Cardiac fibroblast (primary cell): ENCODE data around the gene MRGPRX3.

Source experiments
- DNase-seq, 2 donors: peaks; one replicate each; pipeline versions ENCODE4 v3.0.0 to v3.0.0-alpha.2; 2010; ENCODE audit warnings: low read depth in 2 of 2
- H3K4me3 ChIP-seq, 2 donors: replicated peaks in 1 of 2; 1 replicate in 1 of 2; 2 replicates in 1 of 2; pipeline ENCODE4 v1.5.1; 2011; ENCODE audit warnings: low read depth in 2 of 2, low read length in 2 of 2, mild to moderate bottlenecking in 2 of 2, moderate library complexity in 1 of 2
- TF ChIP-seq, protein P1 (sequence below): IDR thresholded peaks from one replicate; pipeline ENCODE4 v1.5.1; 2011; ENCODE audit warnings: low read depth, mild to moderate bottlenecking, low read length, inconsistent platforms

The MRGPRX3 gene

DNA sequence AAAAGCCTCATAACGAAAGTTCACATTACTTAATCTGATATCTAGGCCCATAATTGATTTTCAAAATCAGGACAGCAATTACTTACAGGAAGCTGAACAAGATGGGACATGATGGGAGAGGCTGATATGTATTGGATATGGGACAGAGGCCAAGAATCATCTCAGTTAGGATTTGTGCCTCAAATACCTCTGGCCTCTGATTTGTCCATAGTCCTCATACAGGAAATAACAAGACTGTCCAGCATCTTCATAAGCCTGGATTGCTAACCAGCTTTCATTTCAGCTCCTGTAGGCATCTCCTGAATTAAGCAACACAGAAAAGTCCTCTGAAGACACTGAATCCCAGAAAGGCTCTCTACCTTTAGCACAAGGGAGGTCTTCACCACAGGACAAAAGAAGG lies 36.0 kb downstream of the MRGPRX3 start:
- TF ChIP-seq, protein P1, sequence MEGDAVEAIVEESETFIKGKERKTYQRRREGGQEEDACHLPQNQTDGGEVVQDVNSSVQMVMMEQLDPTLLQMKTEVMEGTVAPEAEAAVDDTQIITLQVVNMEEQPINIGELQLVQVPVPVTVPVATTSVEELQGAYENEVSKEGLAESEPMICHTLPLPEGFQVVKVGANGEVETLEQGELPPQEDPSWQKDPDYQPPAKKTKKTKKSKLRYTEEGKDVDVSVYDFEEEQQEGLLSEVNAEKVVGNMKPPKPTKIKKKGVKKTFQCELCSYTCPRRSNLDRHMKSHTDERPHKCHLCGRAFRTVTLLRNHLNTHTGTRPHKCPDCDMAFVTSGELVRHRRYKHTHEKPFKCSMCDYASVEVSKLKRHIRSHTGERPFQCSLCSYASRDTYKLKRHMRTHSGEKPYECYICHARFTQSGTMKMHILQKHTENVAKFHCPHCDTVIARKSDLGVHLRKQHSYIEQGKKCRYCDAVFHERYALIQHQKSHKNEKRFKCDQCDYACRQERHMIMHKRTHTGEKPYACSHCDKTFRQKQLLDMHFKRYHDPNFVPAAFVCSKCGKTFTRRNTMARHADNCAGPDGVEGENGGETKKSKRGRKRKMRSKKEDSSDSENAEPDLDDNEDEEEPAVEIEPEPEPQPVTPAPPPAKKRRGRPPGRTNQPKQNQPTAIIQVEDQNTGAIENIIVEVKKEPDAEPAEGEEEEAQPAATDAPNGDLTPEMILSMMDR, result no peak
- no peak overlapping the region for H3K4me3 ChIP-seq
- DNase-seq, result no peak

DNA sequence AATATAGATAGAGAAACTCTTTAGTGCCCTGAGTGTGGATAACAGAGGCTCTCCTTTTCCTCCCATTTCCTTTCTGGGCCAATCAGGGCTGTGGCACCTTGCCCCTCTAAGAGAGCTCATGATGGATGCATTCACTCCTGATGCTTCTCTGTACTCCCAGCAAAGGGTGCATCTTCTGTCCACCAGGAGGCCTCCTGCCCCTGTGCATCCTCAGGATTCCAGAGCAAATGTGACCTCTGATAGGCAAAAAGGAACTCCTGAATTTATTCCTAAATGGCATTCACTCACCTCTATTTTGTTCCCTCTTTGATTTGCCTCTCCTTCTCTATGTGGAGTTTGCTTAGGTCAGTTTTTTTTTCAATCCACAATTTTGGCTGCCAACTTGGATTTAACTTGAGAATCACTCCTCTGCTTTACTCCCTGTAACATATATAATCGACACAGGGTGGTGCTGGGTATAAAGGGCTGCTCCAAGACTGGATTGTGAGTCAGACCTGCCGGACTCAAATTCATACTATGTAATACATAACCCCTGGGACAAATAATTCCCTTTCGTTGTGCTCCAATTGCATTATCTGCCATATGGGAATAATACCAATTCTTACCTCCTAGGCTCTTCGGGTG lies 39.1 kb downstream of the MRGPRX3 start:
- TF ChIP-seq, protein P1, result peak; percentile 87
- no peak overlapping the region for H3K4me3 ChIP-seq
- peak; percentile 15 to 55 for DNase-seq

DNA sequence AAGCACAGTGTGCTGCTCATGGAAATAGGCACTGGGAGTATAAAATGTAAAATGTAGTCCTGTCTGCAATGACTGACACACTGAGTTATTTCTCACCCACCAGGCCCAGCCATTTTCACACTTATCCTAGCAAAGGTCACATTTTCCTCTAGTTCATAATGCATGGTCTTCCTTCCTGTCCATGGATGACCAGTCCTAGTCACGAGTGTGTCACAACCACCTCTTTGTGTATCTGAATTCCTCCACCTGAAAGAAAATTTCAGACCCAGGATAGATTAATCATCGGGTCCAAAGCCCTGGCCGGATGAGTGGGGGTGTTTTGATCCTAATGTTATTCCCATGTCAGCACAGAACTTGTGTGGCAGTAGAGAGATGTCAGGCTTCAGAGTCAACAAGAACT lies 40.3 kb downstream of the MRGPRX3 start, which contains the start of gene MRGPRX4:
Gene MRGPRX4 (plus strand): TSS at position 172 of the 400 bp plus-strand sequence. CDS start 420 bp downstream, outside the sequence.
- no peak for DNase-seq
- TF ChIP-seq, protein P1, result no peak
- no peak within 1 kb of the TSS for H3K4me3 ChIP-seq

DNA sequence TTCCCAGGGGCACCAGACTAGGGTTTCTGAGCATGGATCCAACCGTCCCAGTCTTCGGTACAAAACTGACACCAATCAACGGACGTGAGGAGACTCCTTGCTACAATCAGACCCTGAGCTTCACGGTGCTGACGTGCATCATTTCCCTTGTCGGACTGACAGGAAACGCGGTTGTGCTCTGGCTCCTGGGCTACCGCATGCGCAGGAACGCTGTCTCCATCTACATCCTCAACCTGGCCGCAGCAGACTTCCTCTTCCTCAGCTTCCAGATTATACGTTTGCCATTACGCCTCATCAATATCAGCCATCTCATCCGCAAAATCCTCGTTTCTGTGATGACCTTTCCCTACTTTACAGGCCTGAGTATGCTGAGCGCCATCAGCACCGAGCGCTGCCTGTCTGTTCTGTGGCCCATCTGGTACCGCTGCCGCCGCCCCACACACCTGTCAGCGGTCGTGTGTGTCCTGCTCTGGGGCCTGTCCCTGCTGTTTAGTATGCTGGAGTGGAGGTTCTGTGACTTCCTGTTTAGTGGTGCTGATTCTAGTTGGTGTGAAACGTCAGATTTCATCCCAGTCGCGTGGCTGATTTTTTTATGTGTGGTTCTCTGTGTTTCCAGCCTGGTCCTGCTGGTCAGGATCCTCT lies 41.0 kb downstream of the MRGPRX3 start:
- DNase-seq, result no peak
- TF ChIP-seq, protein P1, result no peak
- no peak overlapping the region for H3K4me3 ChIP-seq
